Calu3 (cell line): ENCODE results near the gene ALK. TPM values are rescaled to one million over a fixed set of nuclear protein-coding genes. Genes with fewer than 3 reads are reported as not detected.
A peak's percentile ranks its signal among the peaks of the same experiment; 100 is the strongest.

Source experiments
- BruUV-seq: library from RNA; stranded (reverse); fragments of 400-500 nt; replicated peaks from 2 replicates; lab custom pipeline; 2021; lab: Mats Ljungman, UMichigan
- CTCF ChIA-PET: fragments of 300-600 bp; sonication (Branson Sonifier 250); formaldehyde crosslinking; loops from one replicate; lab custom pipeline; 2022; ENCODE audit warnings: antibody characterized with exemption; lab: Charles Lee
- DNase-seq: peaks from one replicate; pipeline ENCODE4 v3.0.0; 2022
- H3K27ac Mint-ChIP-seq: one replicate; pipeline ENCODE4 v1.8.0; 2022; ENCODE audit warnings: mixed read lengths; ENCODE audit not compliant: unreplicated experiment
- H3K27me3 Mint-ChIP-seq: one replicate; pipeline ENCODE4 v1.8.0; 2022; ENCODE audit warnings: mixed read lengths; ENCODE audit not compliant: unreplicated experiment
- H3K36me3 Mint-ChIP-seq: one replicate; pipeline ENCODE4 v1.8.0; 2022; ENCODE audit warnings: mild to moderate bottlenecking, moderate library complexity, mixed read lengths; ENCODE audit not compliant: insufficient read depth, unreplicated experiment
- H3K4me1 Mint-ChIP-seq: one replicate; pipeline ENCODE4 v1.8.0; 2022; ENCODE audit warnings: mild to moderate bottlenecking, low read depth, mixed read lengths; ENCODE audit not compliant: unreplicated experiment
- H3K4me3 Mint-ChIP-seq: one replicate; pipeline ENCODE4 v1.8.0; 2022; ENCODE audit warnings: mild to moderate bottlenecking, low read depth, moderate library complexity, mixed read lengths; ENCODE audit not compliant: unreplicated experiment
- H3K9me3 Mint-ChIP-seq: one replicate; pipeline ENCODE4 v1.8.0; 2022; ENCODE audit warnings: low read depth, mixed read lengths; ENCODE audit not compliant: unreplicated experiment
- CTCF ChIP-seq: fragments of 200-600 bp; IDR thresholded peaks from one replicate; pipeline ENCODE4 v1.8.0; 2022; ENCODE audit warnings: antibody characterized with exemption; ENCODE audit not compliant: unreplicated experiment
- intact Hi-C: fragments of 100-400 bp; cut with micrococcal nuclease; formaldehyde crosslinking; loops from one replicate; pipeline ENCODE4 v1.10.0; 2022; ENCODE audit not compliant: unreplicated experiment
- total RNA-seq: library from RNA; stranded (reverse); gene quantifications from 2 replicates; pipeline ENCODE4 v1.2.3, GENCODE V29; 2022

The ALK gene
- total RNA-seq, 1 experiment from 2014 or later = not detected

GRCh38 chr2:29157131-29157530 lies 764.3 kb downstream of the ALK start:
- Mint-ChIP-seq H3K27ac (no peak overlapping the region), H3K9me3 (no peaks in the 10 kb centered on the region), H3K36me3 (peaks cover 94% of the 10 kb centered on the region), H3K27me3 (no peaks in the 10 kb centered on the region), H3K4me3 (no peak overlapping the region), H3K4me1 (no peaks in the 10 kb centered on the region)
- CTCF ChIA-PET = no interaction called here
- no TSS peak for BruUV-seq
- no peak for TF ChIP-seq CTCF
- no peak for DNase-seq
- intact Hi-C loops = no loop called here

GRCh38 chr2:29155578-29155977 lies 765.8 kb downstream of the ALK start:
- peaks cover 94% of the 10 kb centered on the region for H3K36me3 Mint-ChIP-seq
- H3K4me1 Mint-ChIP-seq = no peaks in the 10 kb centered on the region
- intact Hi-C loops = no loop called here
- BruUV-seq = no TSS peak
- H3K9me3 Mint-ChIP-seq = no peaks in the 10 kb centered on the region
- no peak for DNase-seq
- no peaks in the 10 kb centered on the region for H3K27me3 Mint-ChIP-seq
- CTCF ChIA-PET = no interaction called here
- peak overlapping the region; percentile 3 for H3K27ac Mint-ChIP-seq
- TF ChIP-seq CTCF = no peak
- no peak overlapping the region for H3K4me3 Mint-ChIP-seq

- intact Hi-C loops = no loop called here
- BruUV-seq = no TSS peak
- no peak for TF ChIP-seq CTCF
- DNase-seq = no peak
- Mint-ChIP-seq H3K4me3 (no peak overlapping the region), H3K27me3 (no peaks in the 10 kb centered on the region), H3K36me3 (peaks cover 93% of the 10 kb centered on the region), H3K4me1 (no peaks in the 10 kb centered on the region), H3K9me3 (no peaks in the 10 kb centered on the region), H3K27ac (no peak overlapping the region)
- CTCF ChIA-PET = no interaction called here
Observed at GRCh38 chr2:29154610-29155009, 766.8 kb downstream of the ALK start.

- H3K27ac Mint-ChIP-seq = no peak overlapping the region
- no peak for DNase-seq
- intact Hi-C loops = no loop called here
- H3K9me3 Mint-ChIP-seq = no peaks in the 10 kb centered on the region
- H3K4me1 Mint-ChIP-seq = peaks cover 19% of the 10 kb centered on the region
- no peak for TF ChIP-seq CTCF
- CTCF ChIA-PET = no interaction called here
- no peak overlapping the region for H3K4me3 Mint-ChIP-seq
- no peaks in the 10 kb centered on the region for H3K27me3 Mint-ChIP-seq
- peaks cover 86% of the 10 kb centered on the region for H3K36me3 Mint-ChIP-seq
- no TSS peak for BruUV-seq
Observed at GRCh38 chr2:29147963-29148362, 773.4 kb downstream of the ALK start.
